K562 (cell line): Measurements from ENCODE around the gene EIF2AK2. TPM values are rescaled to one million over a fixed set of nuclear protein-coding genes. Genes with fewer than 3 reads are reported as not detected.

ENCODE experiments used
- ATF2 ChIP-seq: sonication (generic); formaldehyde crosslinking; IDR thresholded peaks from 2 replicates; pipeline ENCODE4 v1.8.1; 2022; ENCODE audit warnings: missing genetic modification reagents
- DEAF1 ChIP-seq: fragments of 450-650 bp; formaldehyde crosslinking; IDR thresholded peaks from 2 replicates; pipeline ENCODE4 v1.4.0; 2020; ENCODE audit warnings: mild to moderate bottlenecking, moderate library complexity
- ELF1 ChIP-seq: fragments of 200-800 bp; sonication (Bioruptor generic); IDR thresholded peaks from 2 replicates; pipeline ENCODE4 v1.6.1; 2016; ENCODE audit warnings: missing genetic modification characterization, missing compliant biosample characterization
- MAFG ChIP-seq: fragments of 450-650 bp; conservative IDR thresholded peaks from 2 replicates; pipeline ENCODE4 v1.6.1; 2016; ENCODE audit warnings: missing genetic modification characterization, missing compliant biosample characterization
- NR2F6 ChIP-seq: fragments of 450-650 bp; formaldehyde crosslinking; IDR thresholded peaks from 2 replicates; pipeline ENCODE4 v1.4.0; 2020; ENCODE audit warnings: mild to moderate bottlenecking
- ZNF609 ChIP-seq: sonication (generic); formaldehyde crosslinking; IDR thresholded peaks from 2 replicates; pipeline ENCODE4 v1.8.1; 2023; ENCODE audit warnings: missing genetic modification reagents, mild to moderate bottlenecking, borderline replicate concordance
- ZNF780A ChIP-seq: fragments of 250-450 bp; sonication (Bioruptor Pico); IDR thresholded peaks from 2 replicates; pipeline ENCODE4 v1.5.0; 2021; ENCODE audit warnings: mild to moderate bottlenecking
- polyA plus RNA-seq, 8 experiments: library from polyadenylated mRNA; depleted of rRNA in 4 of 8; stranded (reverse) in 5 of 8; unstranded in 3 of 8; fragments of >200 nt; fragmentation: Nextera tagmentation in 2 of 8; fragmentation: Illumina TruSeq in 1 of 8; extraction: Ambion mirVana in 2 of 8; extraction: Trizol in 1 of 8; gene quantifications; 2 replicates each; pipeline versions ENCODE4 v1.2.1 to v1.2.3, GENCODE V29; 2011 to 2014; ENCODE audit warnings: inconsistent platforms in 1 of 8, missing spikeins in 1 of 8
- total RNA-seq, 7 experiments: library from RNA; depleted of rRNA in 6 of 7; stranded (reverse); fragments of >200 nt in 6 of 7; fragmentation: Illumina TruSeq in 2 of 7; extraction: Trizol in 2 of 7; gene quantifications; 2 replicates each; pipeline versions ENCODE4 v1.2.1 to v1.2.3, GENCODE V29; 2011 to 2021; ENCODE audit warnings: low replicate concordance in 1 of 7
- TF ChIP-seq, protein P1 (sequence below): fragments of 450-650 bp; formaldehyde crosslinking; IDR thresholded peaks from 2 replicates; pipeline ENCODE4 v1.4.0; 2022; ENCODE audit warnings: missing genetic modification characterization
- TF ChIP-seq, protein P2 (sequence below): sonication (generic); formaldehyde crosslinking; IDR thresholded peaks from 2 replicates; pipeline ENCODE4 v1.9.0; 2022; ENCODE audit warnings: mild to moderate bottlenecking, missing genetic modification reagents
- TF ChIP-seq, protein P3 (sequence below): fragments of 450-650 bp; IDR thresholded peaks from 2 replicates; pipeline ENCODE4 v1.6.1; 2018; ENCODE audit not compliant: partially characterized antibody

Gene EIF2AK2
- total and polyA plus RNA-seq, 9 of the 15 experiments (the other 6 are each of a cell fraction or from before 2014, with no cell fraction given): 3.8 to 19.5 (median 13.3) TPM

- TF ChIP-seq, protein P1, sequence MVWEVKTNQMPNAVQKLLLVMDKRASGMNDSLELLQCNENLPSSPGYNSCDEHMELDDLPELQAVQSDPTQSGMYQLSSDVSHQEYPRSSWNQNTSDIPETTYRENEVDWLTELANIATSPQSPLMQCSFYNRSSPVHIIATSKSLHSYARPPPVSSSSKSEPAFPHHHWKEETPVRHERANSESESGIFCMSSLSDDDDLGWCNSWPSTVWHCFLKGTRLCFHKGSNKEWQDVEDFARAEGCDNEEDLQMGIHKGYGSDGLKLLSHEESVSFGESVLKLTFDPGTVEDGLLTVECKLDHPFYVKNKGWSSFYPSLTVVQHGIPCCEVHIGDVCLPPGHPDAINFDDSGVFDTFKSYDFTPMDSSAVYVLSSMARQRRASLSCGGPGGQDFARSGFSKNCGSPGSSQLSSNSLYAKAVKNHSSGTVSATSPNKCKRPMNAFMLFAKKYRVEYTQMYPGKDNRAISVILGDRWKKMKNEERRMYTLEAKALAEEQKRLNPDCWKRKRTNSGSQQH (CRISPR knock-in tag): no peak
- TF ChIP-seq ZNF780A (CRISPR knock-in tag): no peak
- no peak for TF ChIP-seq NR2F6
- TF ChIP-seq ZNF609 (CRISPR knock-in tag): no peak; the same call in 1 of the 2 replicates
- no peak for TF ChIP-seq MAFG
- TF ChIP-seq, protein P2, sequence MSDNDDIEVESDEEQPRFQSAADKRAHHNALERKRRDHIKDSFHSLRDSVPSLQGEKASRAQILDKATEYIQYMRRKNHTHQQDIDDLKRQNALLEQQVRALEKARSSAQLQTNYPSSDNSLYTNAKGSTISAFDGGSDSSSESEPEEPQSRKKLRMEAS (CRISPR knock-in tag): peak; percentile 59
- peak; percentile 82 for TF ChIP-seq ELF1
- TF ChIP-seq DEAF1 (CRISPR knock-in tag): no peak
- no peak for TF ChIP-seq ATF2
- TF ChIP-seq, protein P3, sequence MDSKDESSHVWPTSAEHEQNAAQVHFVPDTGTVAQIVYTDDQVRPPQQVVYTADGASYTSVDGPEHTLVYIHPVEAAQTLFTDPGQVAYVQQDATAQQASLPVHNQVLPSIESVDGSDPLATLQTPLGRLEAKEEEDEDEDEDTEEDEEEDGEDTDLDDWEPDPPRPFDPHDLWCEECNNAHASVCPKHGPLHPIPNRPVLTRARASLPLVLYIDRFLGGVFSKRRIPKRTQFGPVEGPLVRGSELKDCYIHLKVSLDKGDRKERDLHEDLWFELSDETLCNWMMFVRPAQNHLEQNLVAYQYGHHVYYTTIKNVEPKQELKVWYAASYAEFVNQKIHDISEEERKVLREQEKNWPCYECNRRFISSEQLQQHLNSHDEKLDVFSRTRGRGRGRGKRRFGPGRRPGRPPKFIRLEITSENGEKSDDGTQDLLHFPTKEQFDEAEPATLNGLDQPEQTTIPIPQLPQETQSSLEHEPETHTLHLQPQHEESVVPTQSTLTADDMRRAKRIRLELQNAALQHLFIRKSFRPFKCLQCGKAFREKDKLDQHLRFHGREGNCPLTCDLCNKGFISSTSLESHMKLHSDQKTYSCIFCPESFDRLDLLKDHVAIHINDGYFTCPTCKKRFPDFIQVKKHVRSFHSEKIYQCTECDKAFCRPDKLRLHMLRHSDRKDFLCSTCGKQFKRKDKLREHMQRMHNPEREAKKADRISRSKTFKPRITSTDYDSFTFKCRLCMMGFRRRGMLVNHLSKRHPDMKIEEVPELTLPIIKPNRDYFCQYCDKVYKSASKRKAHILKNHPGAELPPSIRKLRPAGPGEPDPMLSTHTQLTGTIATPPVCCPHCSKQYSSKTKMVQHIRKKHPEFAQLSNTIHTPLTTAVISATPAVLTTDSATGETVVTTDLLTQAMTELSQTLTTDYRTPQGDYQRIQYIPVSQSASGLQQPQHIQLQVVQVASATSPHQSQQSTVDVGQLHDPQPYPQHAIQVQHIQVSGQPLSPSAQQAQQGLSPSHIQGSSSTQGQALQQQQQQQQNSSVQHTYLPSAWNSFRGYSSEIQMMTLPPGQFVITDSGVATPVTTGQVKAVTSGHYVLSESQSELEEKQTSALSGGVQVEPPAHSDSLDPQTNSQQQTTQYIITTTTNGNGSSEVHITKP: peak; percentile 46
These were observed 72.6 kb downstream of the EIF2AK2 start, which contains the start of the genes GPATCH11 and HEATR5B (continued) for GRCh38 chr2:37083873-37084794.
